Gastrocnemius medialis (tissue), 4 donors: Measurements from ENCODE around the gene USP17L19.
"Not testable (repeated sequence)": the region's sequence is repeated elsewhere in the genome, so short reads cannot be mapped to it uniquely, and the experiment has no call there.

Source experiments
- POLR2A ChIP-seq, 2 donors: fragments of 450-650 bp; IDR thresholded peaks; one replicate each; pipeline ENCODE4 v1.6.1; 2017; ENCODE audit warnings: antibody characterized with exemption in 2 of 2, mild to moderate bottlenecking in 2 of 2, moderate library complexity in 2 of 2
- TF ChIP-seq, protein P1 (sequence below), 5 experiments: fragments of 450-650 bp in 3 of 5; fragments of 200-600 bp in 2 of 5; sonication (generic) in 2 of 5; IDR thresholded peaks in 4 of 5; conservative IDR thresholded peaks in 1 of 5; 1 replicate in 4 of 5; 2 replicates in 1 of 5; pipeline ENCODE4 v1.5.1; 2016 to 2019; ENCODE audit warnings: antibody characterized with exemption in 5 of 5, mild to moderate bottlenecking in 3 of 5, moderate library complexity in 3 of 5

GRCh38 chr4:9253078-9253477 is at the start of gene USP17L19:
- TF ChIP-seq, protein P1, sequence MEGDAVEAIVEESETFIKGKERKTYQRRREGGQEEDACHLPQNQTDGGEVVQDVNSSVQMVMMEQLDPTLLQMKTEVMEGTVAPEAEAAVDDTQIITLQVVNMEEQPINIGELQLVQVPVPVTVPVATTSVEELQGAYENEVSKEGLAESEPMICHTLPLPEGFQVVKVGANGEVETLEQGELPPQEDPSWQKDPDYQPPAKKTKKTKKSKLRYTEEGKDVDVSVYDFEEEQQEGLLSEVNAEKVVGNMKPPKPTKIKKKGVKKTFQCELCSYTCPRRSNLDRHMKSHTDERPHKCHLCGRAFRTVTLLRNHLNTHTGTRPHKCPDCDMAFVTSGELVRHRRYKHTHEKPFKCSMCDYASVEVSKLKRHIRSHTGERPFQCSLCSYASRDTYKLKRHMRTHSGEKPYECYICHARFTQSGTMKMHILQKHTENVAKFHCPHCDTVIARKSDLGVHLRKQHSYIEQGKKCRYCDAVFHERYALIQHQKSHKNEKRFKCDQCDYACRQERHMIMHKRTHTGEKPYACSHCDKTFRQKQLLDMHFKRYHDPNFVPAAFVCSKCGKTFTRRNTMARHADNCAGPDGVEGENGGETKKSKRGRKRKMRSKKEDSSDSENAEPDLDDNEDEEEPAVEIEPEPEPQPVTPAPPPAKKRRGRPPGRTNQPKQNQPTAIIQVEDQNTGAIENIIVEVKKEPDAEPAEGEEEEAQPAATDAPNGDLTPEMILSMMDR (IDR thresholded peaks at IDR 0.05 in 4 of 5, conservative IDR thresholded peaks at IDR 0.05 in 1 of 5): not testable (repeated sequence)
- not testable (repeated sequence) for TF ChIP-seq POLR2A (IDR thresholded peaks at IDR 0.05)
